GM21528 (cell line): ENCODE results near the gene HAL.
"Not testable (repeated sequence)": the region's sequence is repeated elsewhere in the genome, so short reads cannot be mapped to it uniquely, and the experiment has no call there.

Experiments
- ATAC-seq: cut with Tn5 transposase; IDR thresholded peaks from one replicate; pipeline ENCODE4 v1.9.1; 2021; ENCODE audit warnings: mild to moderate bottlenecking, moderate library complexity; ENCODE audit not compliant: unreplicated experiment, low FRiP score

HAL gene

GRCh38 chr12:95978774-95979173 lies 17.4 kb downstream of the HAL start:
- no peak for ATAC-seq

GRCh38 chr12:95978351-95978750 lies 17.8 kb downstream of the HAL start:
- ATAC-seq: no peak

DNA sequence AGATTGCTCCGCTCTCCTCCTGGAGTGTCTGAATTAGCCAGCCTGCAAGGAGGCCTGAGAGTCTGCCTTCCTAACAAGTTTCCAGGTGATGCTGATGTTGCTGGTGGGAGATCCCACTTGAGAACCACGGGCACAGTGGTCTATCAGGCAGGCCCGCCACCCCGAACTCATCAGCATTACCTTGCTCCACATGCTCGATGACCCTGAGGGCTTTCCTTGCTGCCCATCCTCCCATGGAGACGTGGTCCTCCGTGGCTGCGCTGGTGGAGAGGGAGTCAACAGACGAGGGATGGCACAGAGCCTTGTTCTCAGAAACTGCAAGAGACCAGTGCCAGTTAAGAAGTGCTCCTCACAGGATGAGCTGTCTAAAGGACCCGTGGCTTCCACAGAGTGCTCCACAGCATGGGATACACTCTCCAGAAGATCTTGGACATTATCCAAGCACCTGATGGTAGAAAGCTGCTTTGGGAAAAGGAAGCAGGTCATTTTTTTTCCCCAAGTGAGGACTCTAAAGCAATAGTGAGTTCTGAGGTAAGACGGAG lies 18.3 kb downstream of the HAL start:
- ATAC-seq: no peak

- ATAC-seq: no peak
Observed at GRCh38 chr12:95976416-95976832, 19.7 kb downstream of the HAL start.

DNA sequence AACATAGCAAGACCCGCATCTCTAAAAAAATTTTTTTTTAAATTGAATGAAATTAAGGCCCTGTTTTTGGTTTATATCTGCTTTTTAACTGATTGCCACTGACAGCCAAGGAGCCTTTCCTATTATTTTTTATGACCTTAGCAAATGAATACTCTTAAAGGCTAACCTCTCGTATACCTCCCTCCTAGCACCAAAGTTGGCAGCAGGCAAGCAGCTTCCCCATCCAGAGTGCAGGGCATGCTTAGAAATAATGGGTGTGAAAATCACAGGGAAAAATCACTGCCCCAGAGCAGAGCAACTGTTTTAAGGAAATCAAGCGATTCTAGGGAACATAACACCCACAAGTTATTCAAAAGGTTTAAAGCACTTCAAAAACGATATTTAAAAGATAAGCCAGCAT lies 20.7 kb downstream of the HAL start:
- ATAC-seq: no peak

GRCh38 chr12:95974358-95974757 lies 21.8 kb downstream of the HAL start:
- ATAC-seq: no peak

DNA sequence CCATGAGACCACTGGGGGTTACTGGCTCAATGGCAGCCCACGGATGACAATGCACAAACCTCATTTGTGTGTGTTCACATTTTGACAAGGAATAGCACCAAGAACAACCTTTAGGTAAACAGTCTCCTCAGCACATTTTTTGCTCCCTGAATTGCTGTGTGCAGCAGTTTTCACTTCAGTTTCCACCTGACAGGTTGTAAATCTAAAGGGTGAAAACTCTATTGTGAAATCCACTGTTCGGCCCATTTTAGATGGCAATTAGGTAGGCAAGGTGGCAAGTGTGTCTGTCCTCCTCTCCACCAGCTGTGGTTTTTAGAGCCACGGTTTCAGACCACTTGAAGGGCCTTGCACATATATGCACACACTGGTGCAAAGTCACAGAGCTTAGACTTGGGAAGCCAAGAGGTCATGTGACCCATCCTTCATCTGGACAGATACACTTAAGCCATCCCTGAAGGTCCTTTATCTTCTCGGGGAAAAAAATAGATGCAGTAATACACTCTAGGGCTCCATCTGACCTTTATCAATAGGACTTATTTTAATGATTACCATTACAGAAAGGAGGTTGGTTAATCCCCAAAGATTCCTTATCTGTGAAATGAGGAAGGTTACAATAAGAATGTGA lies 23.2 kb downstream of the HAL start:
- no peak for ATAC-seq

GRCh38 chr12:95970905-95971304 lies 25.2 kb downstream of the HAL start:
- ATAC-seq: no peak

DNA sequence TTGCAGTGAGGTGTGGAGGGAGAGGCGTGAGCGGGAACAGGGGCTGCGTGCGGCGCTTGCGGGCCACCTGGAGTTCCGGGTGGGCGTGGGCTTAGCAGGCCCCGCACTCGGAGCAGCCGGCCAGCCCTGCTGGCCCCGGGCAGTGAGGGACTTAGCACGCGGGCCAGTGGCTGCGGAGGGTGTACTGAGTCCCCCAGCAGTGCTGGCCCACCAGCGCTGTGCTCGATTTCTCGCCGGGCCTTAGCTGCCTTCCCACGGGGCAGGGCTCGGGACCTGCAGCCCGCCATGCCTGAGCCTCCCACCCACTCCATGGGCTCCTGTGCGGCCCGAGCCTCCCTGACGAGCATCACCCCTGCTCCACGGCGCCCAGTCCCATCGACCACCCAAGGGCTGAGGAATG lies 27.0 kb downstream of the HAL start:
- not testable (repeated sequence) for ATAC-seq

GRCh38 chr12:95967301-95967700 lies 28.8 kb downstream of the HAL start:
- ATAC-seq: no peak

GRCh38 chr12:95966287-95966870 lies 29.8 kb downstream of the HAL start:
- no peak for ATAC-seq

DNA sequence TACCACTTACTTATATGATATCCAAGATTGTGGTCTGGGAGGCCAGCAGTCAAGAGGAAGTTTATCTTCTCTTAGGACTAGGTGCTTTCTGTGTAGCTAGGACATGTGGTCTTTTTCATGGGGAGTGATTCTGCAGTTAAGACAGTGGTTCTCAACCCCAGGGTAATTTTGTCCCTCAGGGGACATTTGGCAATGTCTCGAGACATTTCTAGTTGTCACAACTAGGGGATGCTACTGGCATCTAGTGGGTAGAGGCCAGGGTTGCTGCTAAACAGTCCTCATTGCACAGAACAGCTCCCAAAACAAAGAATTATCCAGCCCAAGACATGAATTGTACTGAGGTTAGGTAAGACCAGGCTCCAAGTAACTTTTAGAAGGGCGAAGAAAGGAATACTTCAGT lies 33.0 kb downstream of the HAL start:
- no peak for ATAC-seq

DNA sequence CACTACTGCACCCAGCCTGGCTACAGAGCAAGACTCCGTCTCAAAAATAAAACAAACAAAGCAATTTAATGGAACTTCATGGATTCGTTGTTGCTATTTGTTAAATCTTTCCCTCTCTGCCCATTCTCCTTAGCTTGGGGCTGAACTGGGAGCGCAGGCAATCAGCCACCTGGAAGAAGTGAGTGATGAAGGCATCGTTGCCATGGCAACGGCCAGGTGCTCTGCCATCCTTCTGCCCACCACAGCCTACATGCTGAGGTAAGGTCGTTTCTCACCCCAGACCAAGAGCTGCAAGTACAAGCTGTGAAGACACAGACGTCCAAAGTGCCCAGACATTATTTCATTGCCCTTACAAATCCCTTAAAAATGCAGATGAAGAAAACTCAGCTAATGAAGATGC lies 33.9 kb downstream of the HAL start:
- no peak for ATAC-seq

DNA sequence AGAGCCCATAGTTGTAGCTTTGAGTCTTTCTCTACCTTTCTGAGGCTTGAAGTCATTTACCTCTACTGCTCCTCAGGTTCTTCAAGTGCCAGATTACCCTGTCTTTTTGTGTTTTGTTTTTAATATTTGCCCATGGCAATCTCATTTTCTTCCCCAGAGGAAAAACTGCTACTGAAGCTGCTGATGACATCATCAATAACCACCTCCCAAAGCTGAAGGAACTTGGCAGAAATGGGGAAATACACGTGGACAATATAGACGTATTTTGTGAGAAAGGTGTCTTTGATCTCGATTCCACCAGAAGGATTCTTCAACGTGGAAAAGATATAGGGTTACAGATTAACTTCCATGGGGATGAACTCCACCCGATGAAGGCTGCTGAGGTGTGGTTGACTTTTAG lies 35.9 kb downstream of the HAL start:
- no peak for ATAC-seq

DNA sequence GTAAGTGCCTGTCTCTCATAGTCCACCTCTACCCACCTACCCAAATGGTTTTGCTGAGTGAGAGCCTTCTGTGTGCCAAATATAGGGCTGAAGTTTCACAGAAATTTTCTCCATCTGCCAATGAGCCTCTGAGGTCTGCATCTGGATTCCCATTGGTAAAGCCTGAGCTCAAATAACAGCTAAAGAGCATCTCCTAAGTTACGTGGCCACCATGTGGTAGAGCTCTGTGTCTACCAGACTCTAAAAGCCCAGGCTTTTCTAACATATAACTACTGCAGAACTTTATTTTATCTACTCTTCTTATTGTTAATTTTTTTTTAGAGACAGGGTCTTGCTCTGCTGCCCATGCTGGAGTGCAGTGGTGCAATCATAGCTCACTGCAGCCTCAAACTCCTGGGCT lies 37.0 kb downstream of the HAL start:
- ATAC-seq: no peak

DNA sequence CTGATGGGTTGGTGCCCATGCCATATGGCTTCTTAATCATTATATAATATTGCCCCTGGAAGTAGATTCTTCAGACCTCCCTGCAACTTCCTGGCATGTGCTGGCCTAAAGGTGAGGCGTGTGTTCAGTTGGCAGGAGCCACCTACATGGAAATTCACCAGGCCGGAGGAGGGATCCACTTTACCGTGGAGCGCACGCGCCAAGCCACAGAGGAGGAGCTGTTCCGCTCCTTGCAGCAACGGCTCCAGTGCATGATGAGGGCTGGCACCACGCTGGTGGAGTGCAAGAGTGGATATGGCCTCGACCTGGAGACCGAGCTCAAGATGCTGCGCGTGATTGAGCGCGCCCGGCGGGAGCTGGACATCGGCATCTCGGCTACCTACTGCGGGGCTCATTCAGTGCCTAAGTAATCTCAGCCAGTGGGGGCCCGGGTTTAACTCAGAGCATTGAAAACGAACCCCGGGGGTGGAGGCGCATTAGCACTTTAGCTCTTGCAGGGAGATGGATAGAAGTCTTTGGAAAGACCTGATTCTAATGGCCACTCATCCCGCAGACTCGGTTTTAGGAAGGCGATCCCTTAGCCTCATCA lies 39.5 kb downstream of the HAL start:
- ATAC-seq: no peak

GRCh38 chr12:95955549-95956159 lies 40.5 kb downstream of the HAL start:
- ATAC-seq: no peak

DNA sequence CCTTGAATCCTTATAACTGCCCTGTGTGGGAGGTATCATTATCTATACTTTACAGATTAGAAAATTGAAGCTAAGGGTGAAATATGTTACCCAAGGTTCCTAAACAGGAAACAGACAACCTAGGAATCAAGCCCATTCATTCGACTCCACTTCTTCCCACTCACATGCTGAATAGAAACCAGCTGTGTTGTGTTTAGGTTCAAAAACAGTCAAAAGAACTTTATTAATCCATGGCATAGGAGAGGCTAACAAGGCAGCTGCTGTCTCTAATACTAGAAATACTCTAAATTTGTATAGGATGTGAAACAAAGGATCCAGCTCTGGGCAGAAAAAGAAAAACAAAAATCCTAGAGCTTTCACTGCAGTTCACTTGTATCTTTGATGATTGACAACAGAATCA lies 43.1 kb downstream of the HAL start:
- ATAC-seq: no peak

DNA sequence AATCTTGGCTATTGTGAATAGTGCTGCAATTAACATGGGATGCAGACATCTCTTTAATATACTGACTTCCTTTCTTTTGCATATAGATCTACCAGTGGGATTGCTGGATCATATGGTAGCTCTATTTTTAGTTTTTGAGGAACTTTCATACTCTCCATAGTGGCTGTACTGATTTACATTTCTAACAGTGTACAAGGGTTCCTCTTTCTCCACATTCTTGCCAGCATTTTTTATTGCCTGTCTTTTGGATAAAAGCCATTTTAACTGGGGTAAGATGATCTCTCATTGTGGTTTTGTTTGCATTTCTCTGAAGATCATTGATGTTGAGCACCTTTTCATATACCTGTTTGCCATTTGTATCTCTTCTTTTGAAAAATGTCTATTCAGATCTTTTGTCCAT lies 44.6 kb downstream of the HAL start:
- ATAC-seq: no peak

DNA sequence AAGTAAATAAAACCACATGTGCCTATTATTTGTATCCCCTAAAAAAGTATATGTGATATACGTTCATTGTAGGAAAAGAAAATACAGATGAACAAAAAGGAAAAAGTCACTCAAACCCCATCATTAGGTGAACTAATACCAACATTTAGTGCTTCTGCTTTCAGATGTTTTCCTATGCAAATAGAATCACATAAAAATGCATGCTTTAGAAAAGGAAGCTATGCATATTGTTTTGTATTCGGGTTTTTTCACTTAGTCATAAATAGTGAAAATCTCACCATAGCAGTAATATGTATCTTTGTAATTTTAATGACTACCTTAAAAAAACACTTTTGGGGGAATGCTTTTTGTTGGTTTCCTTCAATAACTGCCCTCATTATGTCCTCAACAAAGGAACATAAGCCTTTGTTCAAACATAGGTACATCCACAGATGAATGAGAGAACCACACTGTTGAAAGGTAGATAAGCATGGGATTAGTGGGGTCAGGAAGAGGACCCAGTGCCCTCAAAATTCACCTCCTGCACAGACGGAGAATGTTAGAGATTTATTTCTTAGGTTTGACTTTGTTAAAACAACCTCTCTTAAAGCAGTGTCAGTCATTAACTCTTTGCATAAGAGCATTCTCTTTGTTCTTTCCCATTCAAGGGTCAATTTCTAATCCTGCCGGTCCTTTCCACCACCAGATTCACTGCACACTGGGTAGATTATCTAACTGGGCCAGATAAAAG lies 46.5 kb downstream of the HAL start:
- no peak for ATAC-seq

- ATAC-seq: no peak
Observed at GRCh38 chr12:95944108-95944704, 51.9 kb downstream of the HAL start.
